ENCODE measurements around the gene AGAP1. TPM values are rescaled to one million over a fixed set of nuclear protein-coding genes. Genes with fewer than 3 reads are reported as not detected.

Gene AGAP1
- total and polyA plus RNA-seq, 10 donors, result 1.1 to 26.6 (median 11.3) TPM

DNA sequence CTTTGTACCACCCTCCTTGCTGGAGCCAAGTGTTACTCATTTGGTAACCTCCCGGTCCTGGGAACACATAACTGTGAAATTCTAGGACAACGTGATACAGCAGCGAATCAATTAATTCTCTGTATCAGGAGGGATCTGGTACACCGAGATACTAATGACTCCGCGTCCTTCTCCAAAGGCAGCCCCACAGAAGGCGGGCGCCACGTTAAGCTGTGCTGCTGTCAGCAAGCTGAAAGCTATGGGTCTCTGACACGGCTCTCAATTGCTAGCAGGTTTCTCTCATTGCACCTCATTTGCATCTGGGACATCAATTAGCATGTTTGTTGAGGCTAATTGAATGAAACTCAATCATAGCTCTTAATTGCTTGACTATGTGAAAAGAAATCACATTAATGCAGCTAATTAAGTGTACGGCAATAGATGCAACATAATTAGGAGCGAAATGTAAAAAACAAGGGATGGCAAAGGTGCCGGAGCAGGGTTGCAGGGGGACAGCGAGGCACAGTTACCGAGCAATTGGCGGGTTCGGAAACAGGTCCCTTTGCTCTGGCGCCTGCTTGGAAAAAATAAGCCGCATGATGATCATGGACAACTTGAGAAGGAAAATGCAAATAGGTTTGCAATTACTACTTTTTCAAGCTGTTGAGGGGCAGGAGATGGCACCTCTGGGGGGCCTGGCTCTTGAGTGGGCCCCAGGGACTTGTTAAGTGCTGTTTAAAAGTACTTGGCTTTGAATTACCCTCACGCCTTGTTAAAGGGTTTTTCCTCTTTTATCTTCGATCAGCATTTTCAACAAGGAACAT, 410.1 kb downstream of the AGAP1 start:
- WGBS, 5 donors, result 74 to 79% (median 75%) methylated on average over 21 of the region's 21 CpGs
- H3K4me3 ChIP-seq, result no peak overlapping the region
- no peak for DNase-seq
- H3K36me3 ChIP-seq, result no peaks in the 10 kb centered on the region
- intact Hi-C loops (cut with DNase I; ENCODE audit: low total_unique reads), result no loop called here
- peaks cover 0 to 7% (median 0%) of the 10 kb centered on the region in 7 donors for H3K27me3 ChIP-seq (replicated peaks in 1 of 7)
- H3K9me3 ChIP-seq, result no peaks in the 10 kb centered on the region
- H3K27ac ChIP-seq, result no peak overlapping the region
- TF ChIP-seq, protein P1, sequence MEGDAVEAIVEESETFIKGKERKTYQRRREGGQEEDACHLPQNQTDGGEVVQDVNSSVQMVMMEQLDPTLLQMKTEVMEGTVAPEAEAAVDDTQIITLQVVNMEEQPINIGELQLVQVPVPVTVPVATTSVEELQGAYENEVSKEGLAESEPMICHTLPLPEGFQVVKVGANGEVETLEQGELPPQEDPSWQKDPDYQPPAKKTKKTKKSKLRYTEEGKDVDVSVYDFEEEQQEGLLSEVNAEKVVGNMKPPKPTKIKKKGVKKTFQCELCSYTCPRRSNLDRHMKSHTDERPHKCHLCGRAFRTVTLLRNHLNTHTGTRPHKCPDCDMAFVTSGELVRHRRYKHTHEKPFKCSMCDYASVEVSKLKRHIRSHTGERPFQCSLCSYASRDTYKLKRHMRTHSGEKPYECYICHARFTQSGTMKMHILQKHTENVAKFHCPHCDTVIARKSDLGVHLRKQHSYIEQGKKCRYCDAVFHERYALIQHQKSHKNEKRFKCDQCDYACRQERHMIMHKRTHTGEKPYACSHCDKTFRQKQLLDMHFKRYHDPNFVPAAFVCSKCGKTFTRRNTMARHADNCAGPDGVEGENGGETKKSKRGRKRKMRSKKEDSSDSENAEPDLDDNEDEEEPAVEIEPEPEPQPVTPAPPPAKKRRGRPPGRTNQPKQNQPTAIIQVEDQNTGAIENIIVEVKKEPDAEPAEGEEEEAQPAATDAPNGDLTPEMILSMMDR (IDR thresholded peaks at IDR 0.05 in 8 of 11, conservative IDR thresholded peaks at IDR 0.05 in 3 of 11), result no peak
- TF ChIP-seq POLR2A (IDR thresholded peaks at IDR 0.05) (no peak), POLR2AphosphoS5 (IDR thresholded peaks at IDR 0.05) (no peak)
- no peaks in the 10 kb centered on the region for H3K4me1 ChIP-seq

DNA sequence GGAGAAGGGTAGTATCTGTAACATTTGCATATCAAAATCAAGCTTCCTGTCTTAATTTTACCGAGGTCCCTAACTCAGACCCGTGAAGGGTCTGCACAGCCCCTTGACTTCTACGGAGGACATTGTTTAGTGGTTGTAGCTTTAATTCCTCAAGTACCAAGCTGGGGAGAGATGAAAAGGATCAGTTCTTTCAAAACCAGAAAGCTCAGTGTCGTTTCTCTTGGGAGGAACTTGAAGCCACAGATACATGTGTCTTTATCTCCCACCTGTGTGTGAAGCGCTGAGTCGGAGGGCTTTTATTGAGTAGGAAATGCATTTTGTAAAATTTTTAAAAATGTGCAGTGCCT, 410.7 kb downstream of the AGAP1 start:
- Histone ChIP-seq H3K27me3 (replicated peaks in 1 of 7) (peaks cover 0 to 7% (median 0%) of the 10 kb centered on the region in 7 donors), H3K4me3 (no peak overlapping the region), H3K4me1 (no peaks in the 10 kb centered on the region), H3K9me3 (no peaks in the 10 kb centered on the region), H3K36me3 (peaks cover 0 to 1% (median 0%) of the 10 kb centered on the region in 6 donors), H3K27ac (no peak overlapping the region)
- TF ChIP-seq, protein P1 (IDR thresholded peaks at IDR 0.05 in 8 of 11, conservative IDR thresholded peaks at IDR 0.05 in 3 of 11), result no peak
- no peak for TF ChIP-seq POLR2A (IDR thresholded peaks at IDR 0.05)
- TF ChIP-seq POLR2AphosphoS5 (IDR thresholded peaks at IDR 0.05), result no peak
- DNase-seq, result no peak
- WGBS, 5 donors, result 43 to 55% (median 52%) methylated on average over 6 of the region's 6 CpGs
- intact Hi-C loops (cut with DNase I; ENCODE audit: low total_unique reads), result no loop called here

DNA sequence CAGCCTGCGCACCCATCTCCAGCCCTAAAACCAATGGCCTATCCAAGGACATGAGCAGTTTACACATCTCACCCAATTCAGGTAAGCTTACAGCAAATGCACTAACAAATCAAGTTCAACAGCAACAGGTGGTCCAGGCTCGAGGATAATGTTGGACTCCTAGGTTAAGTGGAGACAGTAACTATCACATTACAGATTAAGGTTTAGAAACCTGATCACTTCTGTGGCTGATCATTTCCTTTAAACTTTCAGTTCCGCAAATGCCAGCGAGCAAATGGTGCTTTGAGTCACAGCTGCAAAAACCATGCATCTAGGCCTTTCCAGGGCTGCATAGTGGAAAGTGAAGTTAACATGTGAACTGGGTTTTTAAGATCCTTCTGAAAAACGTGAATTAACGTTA, 415.0 kb downstream of the AGAP1 start:
- Histone ChIP-seq H3K9me3 (no peaks in the 10 kb centered on the region), H3K36me3 (peaks cover 0 to 8% (median 0%) of the 10 kb centered on the region in 6 donors), H3K27me3 (replicated peaks in 1 of 7) (peaks cover 0 to 4% (median 0%) of the 10 kb centered on the region in 7 donors), H3K4me1 (no peaks in the 10 kb centered on the region), H3K4me3 (no peak overlapping the region), H3K27ac (no peak overlapping the region)
- DNase-seq, result no peak
- WGBS, 5 donors, result 76 to 85% (median 80%) methylated on average over 6 of the region's 6 CpGs
- intact Hi-C loops (cut with DNase I; ENCODE audit: low total_unique reads), result no loop called here
- TF ChIP-seq POLR2A (IDR thresholded peaks at IDR 0.05) (no peak), POLR2AphosphoS5 (IDR thresholded peaks at IDR 0.05) (no peak)
- TF ChIP-seq, protein P1 (IDR thresholded peaks at IDR 0.05 in 8 of 11, conservative IDR thresholded peaks at IDR 0.05 in 3 of 11), result no peak

DNA sequence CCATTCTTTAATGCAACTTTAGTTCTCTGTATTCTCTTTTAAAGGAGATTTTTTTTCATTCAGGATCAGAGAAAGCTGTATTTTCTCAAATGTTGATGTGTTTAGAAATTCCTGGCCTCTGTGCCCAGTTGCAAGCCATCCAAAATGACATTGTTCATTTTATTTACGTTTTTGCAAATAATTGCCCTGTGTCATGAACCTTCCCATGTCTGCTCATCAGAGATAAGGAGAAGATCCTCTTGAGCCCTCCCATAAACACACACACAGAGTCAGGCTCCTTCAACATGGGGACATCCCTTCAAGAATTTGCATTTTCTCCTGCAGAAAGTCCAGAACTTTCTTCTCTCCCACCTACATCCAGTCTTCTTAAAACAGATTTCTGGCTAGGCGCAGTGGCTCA, 415.5 kb downstream of the AGAP1 start:
- Histone ChIP-seq H3K9me3 (no peaks in the 10 kb centered on the region), H3K4me3 (no peak overlapping the region), H3K4me1 (no peaks in the 10 kb centered on the region), H3K36me3 (peaks cover 0 to 11% (median 0%) of the 10 kb centered on the region in 6 donors), H3K27me3 (replicated peaks in 1 of 7) (no peaks in the 10 kb centered on the region), H3K27ac (no peak overlapping the region)
- DNase-seq, result no peak
- no peak for TF ChIP-seq POLR2A (IDR thresholded peaks at IDR 0.05)
- intact Hi-C loops (cut with DNase I; ENCODE audit: low total_unique reads), result no loop called here
- 72 to 81% (median 76%) methylated on average over 2 of the region's 2 CpGs for WGBS, 5 donors

Measured in spleen (tissue), 11 donors.